Ascending aorta (tissue), 2 donors: ENCODE data around the gene CRYGN. TPM values are rescaled to one million over a fixed set of nuclear protein-coding genes. Genes with fewer than 3 reads are reported as not detected.

Source experiments
- DNase-seq, 2 donors: peaks; one replicate each; pipeline ENCODE4 v3.0.0-alpha.2; 2019; ENCODE audit warnings: low spot score in 2 of 2
- H3K27ac ChIP-seq, 2 donors: fragments of 200-600 bp; sonication (generic); one replicate each; pipeline ENCODE4 v1.5.1; 2016 to 2017; ENCODE audit warnings: mild to moderate bottlenecking in 1 of 2
- H3K27me3 ChIP-seq: fragments of 200-600 bp; sonication (generic); one replicate; pipeline ENCODE4 v1.5.1; 2017
- H3K36me3 ChIP-seq, 2 donors: fragments of 200-600 bp; sonication (generic); one replicate each; pipeline ENCODE4 v1.5.1; 2016
- H3K4me1 ChIP-seq, 2 donors: fragments of 200-600 bp; sonication (generic); one replicate each; pipeline ENCODE4 v1.5.1; 2016 to 2017; ENCODE audit warnings: mild to moderate bottlenecking in 1 of 2
- H3K4me3 ChIP-seq, 2 donors: fragments of 200-600 bp; sonication (generic); one replicate each; pipeline ENCODE4 v1.5.1; 2016 to 2017; ENCODE audit warnings: mild to moderate bottlenecking in 1 of 2
- H3K9me3 ChIP-seq, 2 donors: fragments of 200-600 bp; sonication (generic); one replicate each; pipeline ENCODE4 v1.5.1; 2016
- intact Hi-C: fragments of 100-400 bp; cut with DNase I; formaldehyde crosslinking; loops from one replicate; pipeline ENCODE4 v1.15.1; 2023
- total RNA-seq: library from RNA; depleted of rRNA; stranded (reverse); fragments of >200 nt; gene quantifications from one replicate; pipeline ENCODE4 v1.1.0, GENCODE V29; 2016
- TF ChIP-seq, protein P1 (sequence below), 3 experiments: fragments of 200-600 bp in 2 of 3; fragments of 450-650 bp in 1 of 3; sonication (generic) in 2 of 3; IDR thresholded peaks; one replicate each; pipeline ENCODE4 v1.5.1; 2016 to 2019; ENCODE audit warnings: antibody characterized with exemption in 3 of 3, mild to moderate bottlenecking in 1 of 3, moderate library complexity in 1 of 3

The CRYGN gene
- total RNA-seq, 1 donor from 2014 or later: not detected

DNA sequence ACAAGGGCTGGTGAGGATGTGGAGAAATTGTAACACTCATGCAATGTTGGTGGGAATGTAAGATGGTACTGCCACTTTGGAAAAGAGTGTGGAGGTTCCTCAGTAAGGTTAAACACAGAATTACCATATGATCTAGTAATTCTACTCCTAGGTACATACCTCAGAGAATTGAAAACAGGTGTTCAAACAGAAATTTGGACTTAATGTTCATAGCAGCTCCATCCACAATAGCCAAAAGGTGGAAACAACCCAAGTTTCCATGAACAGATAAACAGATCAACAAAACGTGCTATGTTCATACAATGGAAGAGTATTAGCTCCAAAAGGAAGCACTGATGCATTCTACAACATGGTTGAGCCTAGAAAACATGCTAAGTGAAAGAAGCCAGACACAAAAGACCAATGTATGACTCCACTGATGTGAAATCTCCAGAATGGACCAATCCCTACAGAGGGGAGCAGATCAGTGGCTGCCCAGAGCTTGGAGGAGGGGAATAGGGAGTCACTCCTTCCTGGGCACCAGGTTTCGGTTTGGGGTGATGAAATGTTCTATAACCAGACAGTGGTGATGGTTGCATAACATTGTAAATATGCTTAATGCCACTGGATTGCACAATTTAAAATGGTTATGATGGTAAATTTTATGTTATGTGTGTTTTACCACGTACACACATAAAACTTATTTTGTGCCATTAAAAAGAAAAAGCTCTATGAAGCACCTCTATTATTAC is 24.4 kb downstream of the CRYGN start:
- Histone ChIP-seq H3K36me3 (no peaks in the 10 kb centered on the region), H3K27ac (no peak overlapping the region), H3K4me1 (no peaks in the 10 kb centered on the region), H3K27me3 (no peaks in the 10 kb centered on the region), H3K4me3 (no peak overlapping the region), H3K9me3 (peaks cover 5 to 10% of the 10 kb centered on the region in 2 donors)
- intact Hi-C loops: no loop called here
- DNase-seq: no peak
- TF ChIP-seq, protein P1, sequence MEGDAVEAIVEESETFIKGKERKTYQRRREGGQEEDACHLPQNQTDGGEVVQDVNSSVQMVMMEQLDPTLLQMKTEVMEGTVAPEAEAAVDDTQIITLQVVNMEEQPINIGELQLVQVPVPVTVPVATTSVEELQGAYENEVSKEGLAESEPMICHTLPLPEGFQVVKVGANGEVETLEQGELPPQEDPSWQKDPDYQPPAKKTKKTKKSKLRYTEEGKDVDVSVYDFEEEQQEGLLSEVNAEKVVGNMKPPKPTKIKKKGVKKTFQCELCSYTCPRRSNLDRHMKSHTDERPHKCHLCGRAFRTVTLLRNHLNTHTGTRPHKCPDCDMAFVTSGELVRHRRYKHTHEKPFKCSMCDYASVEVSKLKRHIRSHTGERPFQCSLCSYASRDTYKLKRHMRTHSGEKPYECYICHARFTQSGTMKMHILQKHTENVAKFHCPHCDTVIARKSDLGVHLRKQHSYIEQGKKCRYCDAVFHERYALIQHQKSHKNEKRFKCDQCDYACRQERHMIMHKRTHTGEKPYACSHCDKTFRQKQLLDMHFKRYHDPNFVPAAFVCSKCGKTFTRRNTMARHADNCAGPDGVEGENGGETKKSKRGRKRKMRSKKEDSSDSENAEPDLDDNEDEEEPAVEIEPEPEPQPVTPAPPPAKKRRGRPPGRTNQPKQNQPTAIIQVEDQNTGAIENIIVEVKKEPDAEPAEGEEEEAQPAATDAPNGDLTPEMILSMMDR (IDR thresholded peaks at IDR 0.05): no peak

DNA sequence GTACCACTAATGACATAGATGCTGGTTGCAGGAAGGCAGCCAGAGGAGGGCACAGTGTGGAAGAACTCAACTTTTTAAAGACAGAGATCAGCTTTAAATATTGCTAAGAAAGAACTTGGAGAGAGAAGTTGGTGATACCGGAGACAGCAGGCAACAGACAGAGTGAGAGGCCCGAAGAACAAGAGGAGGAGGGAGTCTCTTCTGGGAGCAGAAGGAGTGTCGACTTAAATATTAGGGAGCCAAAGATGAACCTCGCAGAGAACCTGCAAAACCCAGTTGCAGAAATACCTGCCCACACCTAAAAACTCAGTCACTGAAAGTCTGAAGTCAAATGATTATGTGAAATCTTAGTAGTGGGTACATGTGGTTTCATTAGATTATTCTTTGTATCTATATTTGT is 26.7 kb downstream of the CRYGN start:
- no peak overlapping the region for H3K4me3 ChIP-seq
- no peak for DNase-seq
- no peaks in the 10 kb centered on the region for H3K9me3 ChIP-seq
- TF ChIP-seq, protein P1 (IDR thresholded peaks at IDR 0.05): no peak
- H3K27ac ChIP-seq: no peak overlapping the region
- no peaks in the 10 kb centered on the region for H3K36me3 ChIP-seq
- peaks cover 5 to 12% of the 10 kb centered on the region in 2 donors for H3K4me1 ChIP-seq
- H3K27me3 ChIP-seq: peaks cover 12% of the 10 kb centered on the region
- intact Hi-C loops: no loop called here

DNA sequence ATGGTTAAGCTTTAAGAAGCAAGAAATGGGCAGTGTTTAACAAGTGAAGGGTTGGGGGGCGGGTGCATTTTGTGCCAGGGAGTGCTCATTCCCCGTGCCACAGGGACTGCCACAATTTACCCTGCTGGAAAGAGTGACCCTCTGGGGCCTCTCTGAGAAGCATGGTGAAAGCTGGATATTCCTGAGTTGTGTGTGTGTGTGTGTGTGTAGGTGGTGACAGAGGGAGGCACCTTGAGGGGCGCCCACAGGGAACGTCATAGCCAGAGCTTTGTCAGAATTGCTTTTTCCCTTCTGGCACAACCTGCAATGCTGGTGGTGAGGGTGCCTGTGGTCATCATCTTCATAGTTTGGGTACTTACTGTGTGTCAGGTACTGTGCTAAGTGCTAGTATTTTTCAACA is 27.6 kb downstream of the CRYGN start:
- H3K4me3 ChIP-seq: no peak overlapping the region
- no peaks in the 10 kb centered on the region for H3K9me3 ChIP-seq
- TF ChIP-seq, protein P1 (IDR thresholded peaks at IDR 0.05): no peak
- intact Hi-C loops: no loop called here
- no peak overlapping the region for H3K27ac ChIP-seq
- H3K36me3 ChIP-seq: no peaks in the 10 kb centered on the region
- H3K4me1 ChIP-seq: peaks cover 5 to 12% of the 10 kb centered on the region in 2 donors
- no peak for DNase-seq
- peaks cover 12% of the 10 kb centered on the region for H3K27me3 ChIP-seq

DNA sequence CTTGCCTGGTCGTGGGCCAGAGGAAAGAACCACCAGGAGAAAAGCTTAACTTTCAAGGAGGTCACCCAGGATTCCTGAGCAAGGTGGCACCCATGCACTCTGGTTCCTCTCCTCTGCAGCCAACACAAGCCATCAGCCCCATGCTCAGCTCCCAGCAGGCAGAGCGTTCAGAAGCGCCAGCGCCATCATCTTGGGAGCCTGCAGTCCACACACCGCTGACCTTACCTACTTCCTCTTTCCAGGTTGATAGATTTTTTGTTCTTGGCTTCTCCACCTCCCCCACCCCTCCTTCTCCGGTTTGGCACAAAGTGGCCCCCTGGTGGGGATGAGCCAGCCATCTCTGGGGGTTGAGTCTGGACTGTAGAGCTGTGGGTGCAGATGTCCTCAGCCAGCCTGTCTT is 28.4 kb downstream of the CRYGN start:
- TF ChIP-seq, protein P1 (IDR thresholded peaks at IDR 0.05): no peak
- Histone ChIP-seq H3K4me3 (no peak overlapping the region), H3K27ac (no peak overlapping the region), H3K27me3 (peaks cover 12% of the 10 kb centered on the region), H3K4me1 (peaks cover 5 to 12% of the 10 kb centered on the region in 2 donors), H3K36me3 (no peaks in the 10 kb centered on the region), H3K9me3 (no peaks in the 10 kb centered on the region)
- intact Hi-C loops: no loop called here
- no peak for DNase-seq

DNA sequence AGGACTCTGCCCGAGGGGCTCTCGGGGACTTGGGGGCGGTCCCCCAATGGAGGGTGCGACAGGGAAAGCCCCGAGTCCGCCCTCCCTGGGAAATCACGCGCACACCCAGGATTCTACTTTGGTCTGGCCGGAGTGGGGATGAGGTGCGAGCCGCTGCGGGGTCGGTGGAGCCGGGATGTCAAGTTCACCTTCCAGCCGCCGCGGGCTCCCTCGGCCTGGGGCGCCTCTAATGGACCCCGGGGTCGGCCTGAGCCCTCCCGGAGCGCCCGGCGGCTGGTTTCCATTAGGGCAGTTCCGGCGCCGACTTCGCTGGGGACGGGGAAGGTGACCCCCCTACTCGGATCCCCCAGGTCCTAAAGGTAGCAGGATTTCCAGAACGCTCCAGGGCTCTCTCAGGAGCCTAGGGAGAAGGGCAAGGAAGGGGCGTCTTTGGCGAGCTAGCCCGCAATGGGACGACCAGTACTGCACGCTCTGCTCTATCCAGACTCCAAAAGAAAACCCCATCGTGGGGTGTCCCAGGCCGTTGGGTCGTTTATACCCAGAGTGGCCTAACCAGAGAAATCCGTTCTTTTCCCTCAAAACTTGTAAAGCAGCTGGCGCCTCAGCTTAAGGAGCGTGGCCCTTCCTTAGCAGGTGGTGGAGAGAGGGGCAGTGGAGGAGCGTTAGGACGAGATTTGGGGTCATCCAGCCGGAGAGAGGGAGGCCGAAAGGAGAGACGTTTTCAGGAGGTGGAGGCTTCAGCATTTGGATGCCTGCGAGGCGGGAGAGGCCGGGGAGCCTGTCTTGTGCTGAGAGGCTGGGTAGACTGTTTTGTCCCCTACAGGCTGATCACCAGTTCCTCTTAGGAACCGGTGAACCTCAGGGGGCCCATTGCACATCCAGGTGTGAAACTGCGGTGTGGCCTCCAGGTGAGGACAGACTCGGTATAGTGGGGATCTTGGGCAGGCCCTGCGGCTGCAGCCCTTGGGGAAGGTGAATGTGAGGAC is 29.2 kb downstream of the CRYGN start:
- peaks cover 12% of the 10 kb centered on the region for H3K27me3 ChIP-seq
- DNase-seq: no peak
- no peak overlapping the region for H3K27ac ChIP-seq
- H3K4me1 ChIP-seq: peaks cover 5 to 12% of the 10 kb centered on the region in 2 donors
- H3K9me3 ChIP-seq: no peaks in the 10 kb centered on the region
- H3K4me3 ChIP-seq: peak overlapping the region; percentile 51 to 65
- intact Hi-C loops: no loop called here
- TF ChIP-seq, protein P1 (IDR thresholded peaks at IDR 0.05): no peak
- H3K36me3 ChIP-seq: no peaks in the 10 kb centered on the region
